ENCODE measurements around the gene SEPTIN1. TPM values are rescaled to one million over a fixed set of nuclear protein-coding genes. Genes with fewer than 3 reads are reported as not detected.

Gene SEPTIN1
- total and polyA plus RNA-seq, 2 of the 13 experiments (the other 11 are each of a cell fraction or from before 2014, with no cell fraction given): 0.18 to 0.67 TPM

DNA sequence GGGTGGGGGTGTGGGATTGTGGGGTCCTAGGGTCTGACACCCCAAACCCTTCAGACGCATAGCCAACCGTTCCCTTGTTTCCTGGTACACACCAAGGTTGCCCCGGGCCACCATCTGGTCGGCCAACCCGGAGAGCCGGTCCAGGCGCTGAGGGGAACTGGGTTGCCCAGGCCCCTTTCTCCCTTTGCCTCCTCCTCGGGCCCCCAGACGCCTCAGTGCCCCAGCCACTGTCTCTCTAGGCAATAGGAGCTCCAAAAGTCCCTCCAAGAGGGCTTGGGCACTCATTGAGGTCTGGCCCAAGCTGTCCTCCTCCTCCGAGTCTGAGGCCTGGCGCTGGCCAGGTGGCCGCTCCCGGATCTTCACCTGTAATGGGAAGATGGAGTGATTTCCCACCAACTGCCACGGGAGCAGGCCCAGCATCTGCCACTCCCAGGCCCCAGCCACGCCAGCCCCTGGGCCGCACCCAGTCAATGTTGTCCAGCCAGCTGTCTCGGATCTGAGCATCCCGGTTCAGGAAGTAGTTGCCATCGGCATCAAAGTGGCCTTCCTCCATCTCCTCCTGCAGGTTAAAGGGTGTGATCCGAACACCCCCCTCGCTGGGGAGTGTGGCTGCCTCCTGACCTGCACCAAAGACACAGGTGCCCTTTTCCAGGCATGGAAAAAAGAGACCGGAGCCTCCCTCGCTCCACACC lies 28.8 kb downstream of the SEPTIN1 start (continued):
- TF ChIP-seq RFXANK (CRISPR knock-in tag; IDR thresholded peaks at IDR 0.05) (no peak), RFXAP (CRISPR knock-in tag; IDR thresholded peaks at IDR 0.05; ENCODE audit: borderline replicate concordance) (no peak), NR2F2 (IDR thresholded peaks at IDR 0.05; ENCODE audit: borderline replicate concordance, low read depth) (0 out of 2 replicates have a peak, but pooled peaks have one; percentile 11), RBFOX2 (IDR thresholded peaks at IDR 0.05; ENCODE audit: low read depth, low read length) (no peak; the same call in 1 of the 2 replicates), NCOA2 (CRISPR knock-in tag; IDR thresholded peaks at IDR 0.05) (no peak), ZFP1 (CRISPR knock-in tag; IDR thresholded peaks at IDR 0.05) (no peak), NCOA5 (CRISPR knock-in tag; IDR thresholded peaks at IDR 0.05) (no peak), ZNF790 (CRISPR knock-in tag; IDR thresholded peaks at IDR 0.05; ENCODE audit: borderline replicate concordance) (no peak), RFX5 (IDR thresholded peaks at IDR 0.05; ENCODE audit: low read depth, low read length) (no peak), ZNF782 (CRISPR knock-in tag; IDR thresholded peaks at IDR 0.05; ENCODE audit: borderline replicate concordance) (no peak), ZNF343 (CRISPR knock-in tag; IDR thresholded peaks at IDR 0.05) (no peak), ZSCAN29 (CRISPR knock-in tag; conservative IDR thresholded peaks at IDR 0.05) (no peak), ZNF20 (CRISPR knock-in tag; IDR thresholded peaks at IDR 0.05) (no peak), ZNF839 (CRISPR knock-in tag; IDR thresholded peaks at IDR 0.05; ENCODE audit: borderline replicate concordance) (no peak), DNMT1 (CRISPR knock-in tag; IDR thresholded peaks at IDR 0.05) (no peak), ZNF317 (CRISPR knock-in tag; IDR thresholded peaks at IDR 0.05) (0 out of 2 replicates have a peak, but pooled peaks have one; percentile 18)
- TF ChIP-seq, protein P1, sequence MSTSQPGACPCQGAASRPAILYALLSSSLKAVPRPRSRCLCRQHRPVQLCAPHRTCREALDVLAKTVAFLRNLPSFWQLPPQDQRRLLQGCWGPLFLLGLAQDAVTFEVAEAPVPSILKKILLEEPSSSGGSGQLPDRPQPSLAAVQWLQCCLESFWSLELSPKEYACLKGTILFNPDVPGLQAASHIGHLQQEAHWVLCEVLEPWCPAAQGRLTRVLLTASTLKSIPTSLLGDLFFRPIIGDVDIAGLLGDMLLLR (CRISPR knock-in tag; IDR thresholded peaks at IDR 0.05): no peak
- TF ChIP-seq, protein P2, sequence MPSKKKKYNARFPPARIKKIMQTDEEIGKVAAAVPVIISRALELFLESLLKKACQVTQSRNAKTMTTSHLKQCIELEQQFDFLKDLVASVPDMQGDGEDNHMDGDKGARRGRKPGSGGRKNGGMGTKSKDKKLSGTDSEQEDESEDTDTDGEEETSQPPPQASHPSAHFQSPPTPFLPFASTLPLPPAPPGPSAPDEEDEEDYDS (CRISPR knock-in tag; IDR thresholded peaks at IDR 0.05): no peak
- TF ChIP-seq, protein P3, sequence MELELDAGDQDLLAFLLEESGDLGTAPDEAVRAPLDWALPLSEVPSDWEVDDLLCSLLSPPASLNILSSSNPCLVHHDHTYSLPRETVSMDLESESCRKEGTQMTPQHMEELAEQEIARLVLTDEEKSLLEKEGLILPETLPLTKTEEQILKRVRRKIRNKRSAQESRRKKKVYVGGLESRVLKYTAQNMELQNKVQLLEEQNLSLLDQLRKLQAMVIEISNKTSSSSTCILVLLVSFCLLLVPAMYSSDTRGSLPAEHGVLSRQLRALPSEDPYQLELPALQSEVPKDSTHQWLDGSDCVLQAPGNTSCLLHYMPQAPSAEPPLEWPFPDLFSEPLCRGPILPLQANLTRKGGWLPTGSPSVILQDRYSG (CRISPR knock-in tag; IDR thresholded peaks at IDR 0.05): no peak
- TF ChIP-seq, protein P4, sequence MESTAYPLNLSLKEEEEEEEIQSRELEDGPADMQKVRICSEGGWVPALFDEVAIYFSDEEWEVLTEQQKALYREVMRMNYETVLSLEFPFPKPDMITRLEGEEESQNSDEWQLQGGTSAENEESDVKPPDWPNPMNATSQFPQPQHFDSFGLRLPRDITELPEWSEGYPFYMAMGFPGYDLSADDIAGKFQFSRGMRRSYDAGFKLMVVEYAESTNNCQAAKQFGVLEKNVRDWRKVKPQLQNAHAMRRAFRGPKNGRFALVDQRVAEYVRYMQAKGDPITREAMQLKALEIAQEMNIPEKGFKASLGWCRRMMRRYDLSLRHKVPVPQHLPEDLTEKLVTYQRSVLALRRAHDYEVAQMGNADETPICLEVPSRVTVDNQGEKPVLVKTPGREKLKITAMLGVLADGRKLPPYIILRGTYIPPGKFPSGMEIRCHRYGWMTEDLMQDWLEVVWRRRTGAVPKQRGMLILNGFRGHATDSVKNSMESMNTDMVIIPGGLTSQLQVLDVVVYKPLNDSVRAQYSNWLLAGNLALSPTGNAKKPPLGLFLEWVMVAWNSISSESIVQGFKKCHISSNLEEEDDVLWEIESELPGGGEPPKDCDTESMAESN (CRISPR knock-in tag; conservative IDR thresholded peaks at IDR 0.05): no peak
- TF ChIP-seq, protein P5, sequence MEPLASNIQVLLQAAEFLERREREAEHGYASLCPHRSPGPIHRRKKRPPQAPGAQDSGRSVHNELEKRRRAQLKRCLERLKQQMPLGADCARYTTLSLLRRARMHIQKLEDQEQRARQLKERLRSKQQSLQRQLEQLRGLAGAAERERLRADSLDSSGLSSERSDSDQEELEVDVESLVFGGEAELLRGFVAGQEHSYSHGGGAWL (CRISPR knock-in tag; IDR thresholded peaks at IDR 0.05): no peak
- TF ChIP-seq, protein P6, sequence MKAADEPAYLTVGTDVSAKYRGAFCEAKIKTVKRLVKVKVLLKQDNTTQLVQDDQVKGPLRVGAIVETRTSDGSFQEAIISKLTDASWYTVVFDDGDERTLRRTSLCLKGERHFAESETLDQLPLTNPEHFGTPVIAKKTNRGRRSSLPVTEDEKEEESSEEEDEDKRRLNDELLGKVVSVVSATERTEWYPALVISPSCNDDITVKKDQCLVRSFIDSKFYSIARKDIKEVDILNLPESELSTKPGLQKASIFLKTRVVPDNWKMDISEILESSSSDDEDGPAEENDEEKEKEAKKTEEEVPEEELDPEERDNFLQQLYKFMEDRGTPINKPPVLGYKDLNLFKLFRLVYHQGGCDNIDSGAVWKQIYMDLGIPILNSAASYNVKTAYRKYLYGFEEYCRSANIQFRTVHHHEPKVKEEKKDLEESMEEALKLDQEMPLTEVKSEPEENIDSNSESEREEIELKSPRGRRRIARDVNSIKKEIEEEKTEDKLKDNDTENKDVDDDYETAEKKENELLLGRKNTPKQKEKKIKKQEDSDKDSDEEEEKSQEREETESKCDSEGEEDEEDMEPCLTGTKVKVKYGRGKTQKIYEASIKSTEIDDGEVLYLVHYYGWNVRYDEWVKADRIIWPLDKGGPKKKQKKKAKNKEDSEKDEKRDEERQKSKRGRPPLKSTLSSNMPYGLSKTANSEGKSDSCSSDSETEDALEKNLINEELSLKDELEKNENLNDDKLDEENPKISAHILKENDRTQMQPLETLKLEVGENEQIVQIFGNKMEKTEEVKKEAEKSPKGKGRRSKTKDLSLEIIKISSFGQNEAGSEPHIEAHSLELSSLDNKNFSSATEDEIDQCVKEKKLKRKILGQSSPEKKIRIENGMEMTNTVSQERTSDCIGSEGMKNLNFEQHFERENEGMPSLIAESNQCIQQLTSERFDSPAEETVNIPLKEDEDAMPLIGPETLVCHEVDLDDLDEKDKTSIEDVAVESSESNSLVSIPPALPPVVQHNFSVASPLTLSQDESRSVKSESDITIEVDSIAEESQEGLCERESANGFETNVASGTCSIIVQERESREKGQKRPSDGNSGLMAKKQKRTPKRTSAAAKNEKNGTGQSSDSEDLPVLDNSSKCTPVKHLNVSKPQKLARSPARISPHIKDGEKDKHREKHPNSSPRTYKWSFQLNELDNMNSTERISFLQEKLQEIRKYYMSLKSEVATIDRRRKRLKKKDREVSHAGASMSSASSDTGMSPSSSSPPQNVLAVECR (CRISPR knock-in tag; IDR thresholded peaks at IDR 0.05; ENCODE audit: borderline replicate concordance): no peak
